HG02571 (cell line): ENCODE results near the gene TRIM36.

ENCODE experiments used
- ATAC-seq: cut with Tn5 transposase; IDR thresholded peaks from one replicate; pipeline ENCODE4 v1.9.1; 2021; ENCODE audit warnings: mild to moderate bottlenecking, moderate library complexity; ENCODE audit not compliant: unreplicated experiment

The TRIM36 gene

GRCh38 chr5:115079924-115080623, 89.6 kb downstream of the TRIM36 start:
- ATAC-seq: no peak
